ENCODE results near the gene FRAT1.

Gene FRAT1

DNA sequence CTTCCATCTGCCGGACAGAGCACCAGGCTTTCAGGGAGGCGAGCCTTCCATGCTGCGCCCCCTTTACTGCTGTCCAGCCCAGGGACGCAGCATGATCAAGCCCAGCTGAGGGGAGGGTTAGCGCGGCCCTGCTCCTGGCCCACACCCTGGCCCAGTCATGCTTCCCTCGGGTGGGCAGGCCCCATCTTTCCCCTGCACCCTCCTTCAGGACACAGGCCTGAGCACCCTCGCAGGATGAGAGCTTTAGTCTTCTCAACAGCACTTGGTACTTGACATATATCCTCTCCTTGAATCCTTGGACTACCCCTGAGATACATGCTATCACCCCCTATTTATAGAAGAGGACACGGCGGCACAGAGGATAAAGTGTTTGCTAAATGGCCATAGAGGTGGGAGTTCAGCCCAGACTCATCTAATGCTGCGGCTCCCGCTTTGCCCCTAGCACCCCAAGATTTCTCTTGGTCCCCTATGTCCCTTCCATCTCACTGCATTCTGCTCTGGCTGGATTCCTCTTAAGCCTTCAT, 48.1 kb downstream of the FRAT1 start:
- Histone ChIP-seq H3K27ac (ENCODE audit: low read depth, low read length) (no peak overlapping the region), H3K36me3 (ENCODE audit: insufficient read depth, low read length) (no peaks in the 10 kb centered on the region; the same call in 1 of the 2 replicates), H3K79me2 (ENCODE audit: control insufficient read depth, insufficient read depth, low read length, unreplicated experiment) (no peaks in the 10 kb centered on the region), H2AFZ (ENCODE audit: low read length, unreplicated experiment) (no peak overlapping the region), H3K4me3 (ENCODE audit: low read depth, low read length) (no peak overlapping the region), H3K27me3 (ENCODE audit: insufficient read depth, low read length) (no peaks in the 10 kb centered on the region), H3K4me1 (ENCODE audit: control insufficient read depth, insufficient read depth, low read length, unreplicated experiment) (no peaks in the 10 kb centered on the region)
